Ovary (tissue), 9 donors: ENCODE data around the gene PRPS2. TPM values are rescaled to one million over a fixed set of nuclear protein-coding genes. Genes with fewer than 3 reads are reported as not detected.
A peak's percentile ranks its signal among the peaks of the same experiment; 100 is the strongest.

Experiments
- DNase-seq, 5 donors: peaks; one replicate each; pipeline ENCODE4 v3.0.0-alpha.2; 2019 to 2020
- H3K27ac ChIP-seq, 2 donors: fragments of 200-600 bp; one replicate each; pipeline versions ENCODE4 v1.5.1 to v1.8.0; 2019 to 2022
- H3K27me3 ChIP-seq: fragments of 200-600 bp; one replicate; pipeline ENCODE4 v1.8.0; 2022
- H3K36me3 ChIP-seq: fragments of 200-600 bp; sonication (generic); one replicate; pipeline ENCODE4 v1.5.1; 2019
- H3K4me1 ChIP-seq: one replicate; pipeline ENCODE4 v1.8.1; 2013; ENCODE audit warnings: mild to moderate bottlenecking, moderate library complexity; ENCODE audit not compliant: insufficient read depth
- H3K4me3 ChIP-seq: fragments of 200-600 bp; sonication (generic); one replicate; pipeline ENCODE4 v1.5.1; 2017
- H3K9me3 ChIP-seq, 2 donors: fragments of 200-600 bp in 1 of 2; sonication (generic) in 1 of 2; one replicate each; pipeline versions ENCODE4 v1.5.1 to v1.8.1; 2013 to 2019; ENCODE audit warnings: mild to moderate bottlenecking in 1 of 2, moderate library complexity in 1 of 2
- CTCF ChIP-seq, 3 donors: fragments of 450-650 bp in 2 of 3; fragments of 200-600 bp in 1 of 3; IDR thresholded peaks; one replicate each; pipeline versions ENCODE4 v1.5.1 to v1.8.0; 2016 to 2022; ENCODE audit warnings: antibody characterized with exemption in 3 of 3, mild to moderate bottlenecking in 1 of 3
- EP300 ChIP-seq: sonication (generic); formaldehyde crosslinking; IDR thresholded peaks from one replicate; pipeline ENCODE4 v1.6.1; 2017; ENCODE audit warnings: antibody characterized with exemption
- POLR2A ChIP-seq: fragments of 450-650 bp; IDR thresholded peaks from one replicate; pipeline ENCODE4 v1.6.1; 2017; ENCODE audit warnings: antibody characterized with exemption, mild to moderate bottlenecking, moderate library complexity
- WGBS, 3 donors: extraction: QIAGEN DNeasy Blood & Tissue Kit in 1 of 3; methylation state at CpG; one replicate each; pipeline versions ENCODE4 v1.1.5 to v1.1.7; 2013 to 2017; 5-methylcytosine and 5-hydroxymethylcytosine counted together
- intact Hi-C, 4 donors: fragments of 100-400 bp; cut with DNase I; formaldehyde crosslinking; loops; one replicate each; pipeline versions ENCODE4 v1.11.0 to v1.15.1; 2022 to 2023
- polyA plus RNA-seq, 2 donors: library from polyadenylated mRNA; stranded (reverse); fragments of 200-250 nt in 1 of 2; fragments of 350-450 nt in 1 of 2; fragmentation: Illumina TruSeq in 1 of 2; extraction: RNeasy Lipid Tissue Mini Kit (QIAGEN cat#74804) in 1 of 2; gene quantifications; one replicate each; pipeline ENCODE4 v1.2.3, GENCODE V29; 2013 to 2014
- total RNA-seq, 7 donors: library from RNA; depleted of rRNA in 2 of 7; stranded (reverse); fragments of >200 nt in 2 of 7; fragmentation: NEBNext Ultra II Directional in 3 of 7; extraction: Animal tissue kit (Norgen Biotek cat#: 25700) in 3 of 7; gene quantifications; one replicate each; pipeline versions ENCODE4 v1.1.0 to v1.2.4, GENCODE V29; 2016 to 2023
- donor health status: DM: no; HTN: no; CAD: no; lungs with moderate emphysema.
- donor health status: DM: no; HTN: no; CAD: no.
- donor health status: Bipolar disorder and iron deficiency.
- donor health status: DM: yes; HTN: yes; CAD: no.
- donor health status: DM: no; HTN: no; CAD: no.
- donor health status: DM: yes; HTN: yes; CAD: no.

PRPS2 gene
- total and polyA plus RNA-seq, 9 donors: 81.4 to 501 (median 113) TPM

DNA sequence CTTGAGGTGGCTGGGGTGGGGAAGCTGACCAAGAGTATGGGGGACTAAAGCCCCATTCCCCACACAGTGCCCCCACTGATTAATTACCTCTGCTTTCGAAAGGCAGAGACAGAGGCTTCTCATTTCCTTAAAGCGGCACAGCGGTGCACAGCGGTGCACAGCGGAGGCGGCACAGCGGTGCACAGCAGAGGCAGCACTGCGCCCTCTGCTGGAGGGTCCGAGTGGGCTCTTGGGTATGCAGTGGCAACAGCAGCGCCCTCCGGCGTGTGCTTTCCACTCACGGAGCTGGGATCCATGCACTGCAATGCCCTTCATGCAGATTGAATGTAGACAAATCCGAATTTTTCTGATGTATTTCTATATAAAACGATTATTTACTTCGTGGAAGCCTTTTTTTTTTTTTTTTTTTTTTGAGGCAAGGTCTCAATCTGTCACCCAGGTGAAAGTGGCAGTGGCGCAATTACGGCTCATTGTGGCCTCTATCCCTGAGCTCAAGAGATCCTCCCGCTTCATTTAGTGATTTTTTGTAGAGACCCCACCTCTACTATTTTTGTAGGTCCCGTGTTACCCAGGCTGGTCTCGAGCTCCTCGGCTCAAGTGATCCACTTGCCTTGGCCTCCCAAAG, 19.7 kb upstream of the PRPS2 start:
- intact Hi-C loops: no loop called here
- Histone ChIP-seq H3K27me3 (no peaks in the 10 kb centered on the region), H3K4me3 (no peak overlapping the region), H3K9me3 (no peaks in the 10 kb centered on the region), H3K4me1 (no peaks in the 10 kb centered on the region), H3K36me3 (no peaks in the 10 kb centered on the region), H3K27ac (no peak overlapping the region)
- 44 to 46% (median 45%) methylated on average over 22 of the region's 22 CpGs for WGBS, 3 donors
- DNase-seq: peak in 1 of 5 donors; percentile 47
- TF ChIP-seq CTCF (IDR thresholded peaks at IDR 0.05) (no peak), POLR2A (no peak), EP300 (no peak)

- no peak for DNase-seq
- intact Hi-C loops: no loop called here
- Histone ChIP-seq H3K36me3 (no peaks in the 10 kb centered on the region), H3K4me3 (no peak overlapping the region), H3K9me3 (no peaks in the 10 kb centered on the region), H3K4me1 (no peaks in the 10 kb centered on the region), H3K27me3 (no peaks in the 10 kb centered on the region), H3K27ac (no peak overlapping the region)
- TF ChIP-seq POLR2A: no peak
- no peak for TF ChIP-seq CTCF (IDR thresholded peaks at IDR 0.05)
- TF ChIP-seq EP300: no peak
These were observed 13.5 kb upstream of the PRPS2 start for GRCh38 chrX:12777670-12778069.

- WGBS, 3 donors: 30 to 43% (median 37%) methylated on average over 4 of the region's 4 CpGs
- intact Hi-C loops: no loop called here
- no peak for DNase-seq
These were observed 11.7 kb upstream of the PRPS2 start for GRCh38 chrX:12779534-12779933.

GRCh38 chrX:12788645-12789044, 2.6 kb upstream of the PRPS2 start:
- intact Hi-C loops: no loop called here
- Histone ChIP-seq H3K36me3 (no peaks in the 10 kb centered on the region), H3K4me3 (no peak overlapping the region), H3K27me3 (no peaks in the 10 kb centered on the region), H3K4me1 (no peaks in the 10 kb centered on the region), H3K9me3 (no peaks in the 10 kb centered on the region), H3K27ac (no peak overlapping the region)
- TF ChIP-seq EP300 (no peak), POLR2A (no peak), CTCF (IDR thresholded peaks at IDR 0.05) (no peak)
- 80 to 94% (median 88%) methylated on average over 1 of the region's 1 CpG for WGBS, 3 donors
- DNase-seq: no peak

More at GRCh38 chrX:12779534-12779933, 11.7 kb upstream of the PRPS2 start:
- Histone ChIP-seq H3K4me1 (no peaks in the 10 kb centered on the region), H3K27ac (no peak overlapping the region), H3K36me3 (no peaks in the 10 kb centered on the region), H3K27me3 (no peaks in the 10 kb centered on the region), H3K9me3 (no peaks in the 10 kb centered on the region), H3K4me3 (no peak overlapping the region)
- TF ChIP-seq POLR2A (no peak), CTCF (IDR thresholded peaks at IDR 0.05) (no peak), EP300 (no peak)
